T47D (cell line): Measurements from ENCODE around the gene FAM131A.
A peak's percentile ranks its signal among the peaks of the same experiment; 100 is the strongest.

Source experiments
- DNase-seq, 2 experiments: peaks; one replicate each; pipeline versions ENCODE4 v3.0.0 to v3.0.0-alpha.2; 2011 to 2012; ENCODE audit warnings: low read depth in 1 of 2, low spot score in 1 of 2
- JUND ChIP-seq: IDR thresholded peaks from 2 replicates; pipeline ENCODE4 v1.6.1; 2012; ENCODE audit warnings: low read depth
- in situ Hi-C: cut with HindIII; loops from 2 replicates; pipeline ENCODE4 v1.10.0; 2016; ENCODE audit warnings: low sequenced_read_pairs, low pct_unique_long_range_greater_than_20kb

The FAM131A gene

GRCh38 chr3:184337399-184337714 is at the start of gene FAM131A:
FAM131A (plus strand) TSS chr3:184337600; CDS start chr3:184337631, 31 bp downstream.
- in situ Hi-C loops = no loop called here

GRCh38 chr3:184289426-184289938 is 47.9 kb upstream of the FAM131A start:
- peak; percentile 86 to 96 for DNase-seq
- in situ Hi-C loops = no loop called here
- TF ChIP-seq JUND = no peak

More at GRCh38 chr3:184337399-184337714, at the start of gene FAM131A:
- no peak for TF ChIP-seq JUND
- DNase-seq = no peak

GRCh38 chr3:184290331-184290730 is 47.1 kb upstream of the FAM131A start:
- DNase-seq = peak in 1 of 2 experiments; percentile 1

GRCh38 chr3:184291044-184291737 is 46.2 kb upstream of the FAM131A start:
- in situ Hi-C loops = no loop called here
- no peak for TF ChIP-seq JUND
- DNase-seq = peak in 1 of 2 experiments; percentile 10

More at GRCh38 chr3:184290331-184290730, 47.1 kb upstream of the FAM131A start:
- in situ Hi-C loops = no loop called here
- no peak for TF ChIP-seq JUND

- in situ Hi-C loops = no loop called here
- no peak for TF ChIP-seq JUND
- DNase-seq = no peak
Measured at GRCh38 chr3:184291738-184292445, 45.5 kb upstream of the FAM131A start.

- in situ Hi-C loops = no loop called here
- no peak for TF ChIP-seq JUND
- DNase-seq = peak in 1 of 2 experiments; percentile 15
Measured at GRCh38 chr3:184295771-184296170, 41.6 kb upstream of the FAM131A start.

GRCh38 chr3:184296616-184297015 is 40.8 kb upstream of the FAM131A start:
- in situ Hi-C loops = no loop called here
- no peak for TF ChIP-seq JUND
- peak; percentile 31 to 70 for DNase-seq

- TF ChIP-seq JUND = no peak
- DNase-seq = peak; percentile 90 to 100
- in situ Hi-C loops = no loop called here
Measured at GRCh38 chr3:184298759-184299487, 38.5 kb upstream of the FAM131A start, which contains the start of gene PSMD2. PSMD2 (plus strand) TSS chr3:184299241; CDS start chr3:184299267, 26 bp downstream.

GRCh38 chr3:184299488-184300377 is 37.7 kb upstream of the FAM131A start:
- DNase-seq = peak; percentile 10 to 48
- in situ Hi-C loops = no loop called here
- TF ChIP-seq JUND = no peak

GRCh38 chr3:184300378-184300720 is 37.1 kb upstream of the FAM131A start:
- no peak for TF ChIP-seq JUND
- in situ Hi-C loops = no loop called here
- no peak for DNase-seq

- in situ Hi-C loops = no loop called here
- DNase-seq = peak; percentile 4 to 52
- no peak for TF ChIP-seq JUND
Measured at GRCh38 chr3:184305577-184305976, 31.8 kb upstream of the FAM131A start.
